ENCODE measurements around the gene PAX6. TPM values are rescaled to one million over a fixed set of nuclear protein-coding genes. Genes with fewer than 3 reads are reported as not detected.

PAX6 gene
- total RNA-seq, 3 donors from 2014 or later = 0.88 TPM; not detected in 2

GRCh38 chr11:31813391-31814175 lies 2.5 kb upstream of the PAX6 start:
- peaks cover 30 to 38% of the 10 kb centered on the region in 2 donors for H3K4me1 ChIP-seq
- H3K36me3 ChIP-seq = no peaks in the 10 kb centered on the region
- H3K4me3 ChIP-seq = peak overlapping the region; percentile 39 to 72 (median 49)
- H3K27me3 ChIP-seq = peaks cover 30 to 100% of the 10 kb centered on the region in 2 donors
- no peak overlapping the region for H3K27ac ChIP-seq
- intact Hi-C loops (cut with DNase I; ENCODE audit: low total_unique reads) = no loop called here
- no peak for DNase-seq (ENCODE audit: low spot score in 2 of 2)
- no peaks in the 10 kb centered on the region for H3K9me3 ChIP-seq
- TF ChIP-seq POLR2AphosphoS5 (IDR thresholded peaks at IDR 0.05) = no peak
- no peak for TF ChIP-seq POLR2A (IDR thresholded peaks at IDR 0.05)
- no peak for TF ChIP-seq CTCF (IDR thresholded peaks at IDR 0.05)

GRCh38 chr11:31812383-31813381 lies 1.6 kb upstream of the PAX6 start:
- no peak for DNase-seq (ENCODE audit: low spot score in 2 of 2)
- TF ChIP-seq CTCF (IDR thresholded peaks at IDR 0.05) (no peak), POLR2AphosphoS5 (IDR thresholded peaks at IDR 0.05) (no peak), POLR2A (IDR thresholded peaks at IDR 0.05) (no peak)
- H3K27ac ChIP-seq = no peak overlapping the region
- no peaks in the 10 kb centered on the region for H3K36me3 ChIP-seq
- H3K4me3 ChIP-seq = peak overlapping the region; percentile 39 to 72 (median 49)
- no peaks in the 10 kb centered on the region for H3K9me3 ChIP-seq
- H3K27me3 ChIP-seq = peaks cover 25 to 100% of the 10 kb centered on the region in 2 donors
- peaks cover 30 to 36% of the 10 kb centered on the region in 2 donors for H3K4me1 ChIP-seq
- intact Hi-C loops (cut with DNase I; ENCODE audit: low total_unique reads) = no loop called here

GRCh38 chr11:31809857-31810778 lies 1.0 kb downstream of the PAX6 start:
- peak in 1 of 2 donors; percentile 53 for DNase-seq (ENCODE audit: low spot score in 2 of 2)
- Histone ChIP-seq H3K27me3 (peaks cover 18 to 100% of the 10 kb centered on the region in 2 donors), H3K27ac (no peak overlapping the region), H3K9me3 (no peaks in the 10 kb centered on the region), H3K36me3 (no peaks in the 10 kb centered on the region), H3K4me1 (peaks cover 17 to 21% of the 10 kb centered on the region in 2 donors), H3K4me3 (peak overlapping the region; percentile 31 to 72 (median 45))
- intact Hi-C loops (cut with DNase I; ENCODE audit: low total_unique reads) = no loop called here
- TF ChIP-seq POLR2AphosphoS5 (IDR thresholded peaks at IDR 0.05) = no peak
- no peak for TF ChIP-seq CTCF (IDR thresholded peaks at IDR 0.05)
- no peak for TF ChIP-seq POLR2A (IDR thresholded peaks at IDR 0.05)

DNA sequence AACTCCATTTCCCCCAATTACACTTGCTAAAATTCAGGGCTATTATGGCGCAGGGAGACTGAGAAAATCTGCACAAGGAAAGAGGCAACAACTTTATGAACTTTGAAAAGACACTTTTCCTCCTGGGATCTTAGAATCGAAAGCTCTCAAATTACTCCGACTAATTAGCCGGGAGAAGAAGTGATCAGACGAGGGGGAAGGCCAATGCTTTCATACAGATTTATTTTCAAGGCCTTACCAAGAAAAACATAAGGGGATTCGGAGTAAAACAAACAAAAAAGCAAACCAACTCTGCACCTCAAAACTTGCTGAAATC lies 1.6 kb downstream of the PAX6 start:
- TF ChIP-seq CTCF (IDR thresholded peaks at IDR 0.05) (no peak), POLR2A (IDR thresholded peaks at IDR 0.05) (no peak), POLR2AphosphoS5 (IDR thresholded peaks at IDR 0.05) (no peak)
- Histone ChIP-seq H3K4me1 (peaks cover 23 to 24% of the 10 kb centered on the region in 2 donors), H3K27me3 (peaks cover 16 to 100% of the 10 kb centered on the region in 2 donors), H3K27ac (no peak overlapping the region), H3K4me3 (no peak overlapping the region), H3K9me3 (no peaks in the 10 kb centered on the region), H3K36me3 (no peaks in the 10 kb centered on the region)
- no peak for DNase-seq (ENCODE audit: low spot score in 2 of 2)
- intact Hi-C loops (cut with DNase I; ENCODE audit: low total_unique reads) = no loop called here

Data from breast epithelium (tissue), 4 donors.